ENCODE data around the gene CXCL13. TPM values are rescaled to one million over a fixed set of nuclear protein-coding genes. Genes with fewer than 3 reads are reported as not detected.
"Not testable (repeated sequence)": the region's sequence is repeated elsewhere in the genome, so short reads cannot be mapped to it uniquely, and the experiment has no call there.

The CXCL13 gene
- total RNA-seq, 1 donor from 2014 or later = not detected

- DNase-seq (ENCODE audit: low spot score) = no peak
These were observed 47.6 kb downstream of the CXCL13 start for GRCh38 chr4:77653162-77653758.

GRCh38 chr4:77660318-77660717, 54.7 kb downstream of the CXCL13 start:
- not testable (repeated sequence) for DNase-seq (ENCODE audit: low spot score)

Other genes starting within 250 kb of the CXCL13 start
- gene CNOT6L, start 213.5 kb downstream of the CXCL13 start, total RNA-seq = 39.9 TPM